Colonic mucosa (tissue), 4 donors: ENCODE results near the gene NAPB. TPM values are rescaled to one million over a fixed set of nuclear protein-coding genes. Genes with fewer than 3 reads are reported as not detected.
"Not testable (repeated sequence)": the region's sequence is repeated elsewhere in the genome, so short reads cannot be mapped to it uniquely, and the experiment has no call there.

ENCODE experiments used
- DNase-seq: peaks from one replicate; pipeline ENCODE4 v3.0.0-alpha.2; 2020
- H3K27ac ChIP-seq: fragments of 200-600 bp; one replicate; pipeline ENCODE4 v1.8.0; 2021
- H3K27me3 ChIP-seq: fragments of 200-600 bp; one replicate; pipeline ENCODE4 v1.8.0; 2021
- H3K36me3 ChIP-seq: fragments of 200-600 bp; one replicate; pipeline ENCODE4 v1.8.0; 2021
- H3K4me1 ChIP-seq: fragments of 200-600 bp; one replicate; pipeline ENCODE4 v1.8.0; 2021; ENCODE audit warnings: mild to moderate bottlenecking
- H3K4me3 ChIP-seq: fragments of 200-600 bp; one replicate; pipeline ENCODE4 v1.8.0; 2021
- H3K9ac ChIP-seq, 2 donors: one replicate each; pipeline ENCODE4 v1.7.0; 2013; ENCODE audit warnings: control low read depth in 2 of 2, low read depth in 2 of 2, low read length in 2 of 2
- H3K9me3 ChIP-seq: fragments of 200-600 bp; one replicate; pipeline ENCODE4 v1.8.0; 2021
- CTCF ChIP-seq: fragments of 200-600 bp; IDR thresholded peaks from one replicate; pipeline ENCODE4 v1.8.0; 2022; ENCODE audit warnings: antibody characterized with exemption, mild to moderate bottlenecking
- intact Hi-C: fragments of 100-400 bp; cut with DNase I; formaldehyde crosslinking; loops from one replicate; pipeline ENCODE4 v1.14.1; 2022
- total RNA-seq, 2 donors: library from RNA; stranded (reverse); fragmentation: NEBNext Ultra II Directional in 1 of 2; extraction: Animal tissue kit (Norgen Biotek cat#: 25700) in 1 of 2; gene quantifications; one replicate each; pipeline ENCODE4 v1.2.1, GENCODE V29; 2021
- donor health status: healthy.
- donor health status: DM: no; HTN: no; CAD: no.
- donor health status: DM: no; HTN: no; CAD: no.

NAPB gene
- 1 to 10 TPM; 7.5 to 8.4 TPM for total RNA-seq

GRCh38 chr20:23420943-23421931 is at the start of gene NAPB:
NAPB (minus strand) TSS chr20:23421488; CDS start chr20:23421402, 86 bp downstream.
- peak within 1 kb of the TSS; percentile 72 for H3K27ac ChIP-seq
- H3K4me1 ChIP-seq, result no peaks in the 10 kb centered on the region
- no peaks in the 10 kb centered on the region for H3K36me3 ChIP-seq
- peak within 1 kb of the TSS; percentile 85 to 99 for H3K9ac ChIP-seq
- H3K27me3 ChIP-seq, result no peaks in the 10 kb centered on the region
- H3K9me3 ChIP-seq, result no peaks in the 10 kb centered on the region
- peak; percentile 39 for TF ChIP-seq CTCF
- peak; percentile 96 for DNase-seq
- intact Hi-C loops, result loop anchor here (5.0 kb wide), 1 partner anchor 59 kb away; the partner anchor contains the start of gene GZF1
- H3K4me3 ChIP-seq, result peak within 1 kb of the TSS; percentile 96

- H3K4me3 ChIP-seq, H3K27me3 ChIP-seq, DNase-seq, H3K9ac ChIP-seq, H3K9me3 ChIP-seq, H3K4me1 ChIP-seq, H3K27ac ChIP-seq, H3K36me3 ChIP-seq: not testable (repeated sequence)
- intact Hi-C loops, result loop anchor here (10.0 kb wide), 1 partner anchor 68 kb away; no protein-coding TSS in a partner anchor
These were observed 45.7 kb upstream of the NAPB start for GRCh38 chr20:23466961-23467360.

GRCh38 chr20:23461180-23461579 is 39.9 kb upstream of the NAPB start:
- no peak for DNase-seq
- intact Hi-C loops, result loop anchor here (10.0 kb wide), 1 partner anchor 74 kb away; no protein-coding TSS in a partner anchor
- Histone ChIP-seq H3K9ac (no peak overlapping the region), H3K36me3 (no peaks in the 10 kb centered on the region), H3K27me3 (no peaks in the 10 kb centered on the region), H3K4me3 (no peak overlapping the region), H3K4me1 (no peaks in the 10 kb centered on the region), H3K27ac (no peak overlapping the region), H3K9me3 (no peaks in the 10 kb centered on the region)
- TF ChIP-seq CTCF, result no peak

- Histone ChIP-seq H3K36me3 (no peaks in the 10 kb centered on the region), H3K27ac (no peak overlapping the region), H3K4me1 (no peaks in the 10 kb centered on the region), H3K27me3 (no peaks in the 10 kb centered on the region), H3K4me3 (no peak overlapping the region), H3K9me3 (no peaks in the 10 kb centered on the region), H3K9ac (no peak overlapping the region)
- no peak for TF ChIP-seq CTCF
- DNase-seq, result no peak
- intact Hi-C loops, result loop anchor here (10.0 kb wide), 1 partner anchor 75 kb away; no protein-coding TSS in a partner anchor
These were observed 38.3 kb upstream of the NAPB start for GRCh38 chr20:23459461-23460150.

GRCh38 chr20:23456873-23457272 is 35.6 kb upstream of the NAPB start:
- Histone ChIP-seq H3K27ac (no peak overlapping the region), H3K4me1 (no peaks in the 10 kb centered on the region), H3K27me3 (no peaks in the 10 kb centered on the region), H3K36me3 (no peaks in the 10 kb centered on the region), H3K9ac (no peak overlapping the region), H3K9me3 (no peaks in the 10 kb centered on the region), H3K4me3 (no peak overlapping the region)
- DNase-seq, result no peak
- no peak for TF ChIP-seq CTCF
- intact Hi-C loops, result no loop called here
